Measurements from ENCODE around the gene H2AZ2.

DNA sequence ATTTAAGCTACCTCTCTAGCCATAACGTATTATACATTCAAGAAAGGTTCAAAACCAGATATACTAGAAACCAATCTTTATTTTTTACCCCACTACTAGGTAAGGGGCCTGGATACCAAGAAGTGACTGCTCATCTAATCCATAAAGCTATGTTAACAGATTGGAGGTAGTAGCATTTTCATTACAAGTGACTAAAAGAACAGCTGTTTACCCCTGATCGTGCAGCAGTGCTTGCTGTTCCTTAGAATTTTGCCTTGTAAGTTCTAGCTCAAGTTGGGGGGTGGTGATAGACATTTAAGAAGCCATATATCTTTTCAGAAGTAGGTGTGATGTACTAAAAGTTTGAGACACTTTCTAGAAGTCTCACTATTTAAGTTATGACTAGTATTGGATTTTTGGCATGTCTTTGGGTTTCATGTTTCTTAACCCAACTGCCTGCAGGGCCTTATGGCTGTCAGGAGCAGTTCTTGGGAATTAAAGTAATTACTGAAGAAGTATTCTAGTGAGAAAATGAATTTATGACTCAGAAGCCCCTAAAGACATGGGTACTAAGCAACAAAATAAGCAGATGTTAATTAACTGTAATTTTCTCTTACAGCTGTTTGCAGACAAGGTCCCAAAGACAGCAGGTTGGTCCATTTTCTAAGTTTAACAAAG is 49.1 kb downstream of the H2AZ2 start:
- no peak for TF ChIP-seq POLR2AphosphoS5 (IDR thresholded peaks at IDR 0.05; ENCODE audit: low read depth)
- TF ChIP-seq, protein P1, sequence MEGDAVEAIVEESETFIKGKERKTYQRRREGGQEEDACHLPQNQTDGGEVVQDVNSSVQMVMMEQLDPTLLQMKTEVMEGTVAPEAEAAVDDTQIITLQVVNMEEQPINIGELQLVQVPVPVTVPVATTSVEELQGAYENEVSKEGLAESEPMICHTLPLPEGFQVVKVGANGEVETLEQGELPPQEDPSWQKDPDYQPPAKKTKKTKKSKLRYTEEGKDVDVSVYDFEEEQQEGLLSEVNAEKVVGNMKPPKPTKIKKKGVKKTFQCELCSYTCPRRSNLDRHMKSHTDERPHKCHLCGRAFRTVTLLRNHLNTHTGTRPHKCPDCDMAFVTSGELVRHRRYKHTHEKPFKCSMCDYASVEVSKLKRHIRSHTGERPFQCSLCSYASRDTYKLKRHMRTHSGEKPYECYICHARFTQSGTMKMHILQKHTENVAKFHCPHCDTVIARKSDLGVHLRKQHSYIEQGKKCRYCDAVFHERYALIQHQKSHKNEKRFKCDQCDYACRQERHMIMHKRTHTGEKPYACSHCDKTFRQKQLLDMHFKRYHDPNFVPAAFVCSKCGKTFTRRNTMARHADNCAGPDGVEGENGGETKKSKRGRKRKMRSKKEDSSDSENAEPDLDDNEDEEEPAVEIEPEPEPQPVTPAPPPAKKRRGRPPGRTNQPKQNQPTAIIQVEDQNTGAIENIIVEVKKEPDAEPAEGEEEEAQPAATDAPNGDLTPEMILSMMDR (IDR thresholded peaks at IDR 0.05; ENCODE audit: insufficient read depth, low read length) = no peak
- TF ChIP-seq, protein P2, sequence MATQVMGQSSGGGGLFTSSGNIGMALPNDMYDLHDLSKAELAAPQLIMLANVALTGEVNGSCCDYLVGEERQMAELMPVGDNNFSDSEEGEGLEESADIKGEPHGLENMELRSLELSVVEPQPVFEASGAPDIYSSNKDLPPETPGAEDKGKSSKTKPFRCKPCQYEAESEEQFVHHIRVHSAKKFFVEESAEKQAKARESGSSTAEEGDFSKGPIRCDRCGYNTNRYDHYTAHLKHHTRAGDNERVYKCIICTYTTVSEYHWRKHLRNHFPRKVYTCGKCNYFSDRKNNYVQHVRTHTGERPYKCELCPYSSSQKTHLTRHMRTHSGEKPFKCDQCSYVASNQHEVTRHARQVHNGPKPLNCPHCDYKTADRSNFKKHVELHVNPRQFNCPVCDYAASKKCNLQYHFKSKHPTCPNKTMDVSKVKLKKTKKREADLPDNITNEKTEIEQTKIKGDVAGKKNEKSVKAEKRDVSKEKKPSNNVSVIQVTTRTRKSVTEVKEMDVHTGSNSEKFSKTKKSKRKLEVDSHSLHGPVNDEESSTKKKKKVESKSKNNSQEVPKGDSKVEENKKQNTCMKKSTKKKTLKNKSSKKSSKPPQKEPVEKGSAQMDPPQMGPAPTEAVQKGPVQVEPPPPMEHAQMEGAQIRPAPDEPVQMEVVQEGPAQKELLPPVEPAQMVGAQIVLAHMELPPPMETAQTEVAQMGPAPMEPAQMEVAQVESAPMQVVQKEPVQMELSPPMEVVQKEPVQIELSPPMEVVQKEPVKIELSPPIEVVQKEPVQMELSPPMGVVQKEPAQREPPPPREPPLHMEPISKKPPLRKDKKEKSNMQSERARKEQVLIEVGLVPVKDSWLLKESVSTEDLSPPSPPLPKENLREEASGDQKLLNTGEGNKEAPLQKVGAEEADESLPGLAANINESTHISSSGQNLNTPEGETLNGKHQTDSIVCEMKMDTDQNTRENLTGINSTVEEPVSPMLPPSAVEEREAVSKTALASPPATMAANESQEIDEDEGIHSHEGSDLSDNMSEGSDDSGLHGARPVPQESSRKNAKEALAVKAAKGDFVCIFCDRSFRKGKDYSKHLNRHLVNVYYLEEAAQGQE (IDR thresholded peaks at IDR 0.05; ENCODE audit: insufficient replicate concordance, low read depth) = no peak

All from HL-60 (cell line).